Measurements from ENCODE around the gene LZIC. TPM values are rescaled to one million over a fixed set of nuclear protein-coding genes. Genes with fewer than 3 reads are reported as not detected.

Gene LZIC
- total RNA-seq, 2 donors from 2014 or later, result 8.6 to 20.2 TPM

GRCh38 chr1:9900142-9901043 is 42.8 kb downstream of the LZIC start:
- TF ChIP-seq POLR2A (IDR thresholded peaks at IDR 0.05), result peak; percentile 43 to 78 (median 73)
- peak in 4 of 7 experiments; percentile 24 to 46 (median 36) for TF ChIP-seq CTCF (IDR thresholded peaks at IDR 0.05)
- peak; percentile 82 to 93 (median 90) for DNase-seq
- 17 to 23% methylated on average over 16 to 18 of the region's 18 CpGs for WGBS, 2 donors
- intact Hi-C loops (cut with DNase I), result no loop called here
- ATAC-seq, result peak; percentile 95
- Histone ChIP-seq H3K27me3 (no peaks in the 10 kb centered on the region), H3K36me3 (replicated peaks in 1 of 2; ENCODE audit: insufficient read depth in 1 of 2, low read depth in 2 of 2) (no peaks in the 10 kb centered on the region), H3K9me3 (no peaks in the 10 kb centered on the region), H3K4me3 (no peak overlapping the region), H3K27ac (peak overlapping the region; percentile 83 to 92 (median 89)), H3K4me1 (peaks cover 43% of the 10 kb centered on the region)

GRCh38 chr1:9894115-9894514 is 49.1 kb downstream of the LZIC start:
- Histone ChIP-seq H3K27me3 (no peaks in the 10 kb centered on the region), H3K4me3 (no peak overlapping the region), H3K27ac (peak overlapping the region in 1 of 4 donors; percentile 46), H3K36me3 (replicated peaks in 1 of 2; ENCODE audit: insufficient read depth in 1 of 2, low read depth in 2 of 2) (no peaks in the 10 kb centered on the region), H3K9me3 (no peaks in the 10 kb centered on the region), H3K4me1 (peaks cover 25% of the 10 kb centered on the region)
- WGBS, 2 donors, result 90 to 100% methylated on average over 3 of the region's 3 CpGs
- TF ChIP-seq CTCF (IDR thresholded peaks at IDR 0.05) (no peak), POLR2A (IDR thresholded peaks at IDR 0.05) (no peak)
- ATAC-seq, result no peak
- intact Hi-C loops (cut with DNase I), result no loop called here
- DNase-seq, result no peak

GRCh38 chr1:9892563-9893528 is 50.3 kb downstream of the LZIC start:
- Histone ChIP-seq H3K36me3 (replicated peaks in 1 of 2; ENCODE audit: insufficient read depth in 1 of 2, low read depth in 2 of 2) (no peaks in the 10 kb centered on the region), H3K4me1 (peaks cover 25% of the 10 kb centered on the region), H3K27ac (peak overlapping the region in 3 of 4 donors; percentile 31 to 46 (median 39)), H3K27me3 (no peaks in the 10 kb centered on the region), H3K9me3 (no peaks in the 10 kb centered on the region), H3K4me3 (no peak overlapping the region)
- TF ChIP-seq POLR2A (IDR thresholded peaks at IDR 0.05) (no peak), CTCF (IDR thresholded peaks at IDR 0.05) (no peak)
- ATAC-seq (peak; percentile 64), DNase-seq (peak in 3 of 4 donors; percentile 47 to 66 (median 48))
- intact Hi-C loops (cut with DNase I), result no loop called here
- WGBS, 2 donors, result 41% methylated on average over 14 of the region's 14 CpGs

GRCh38 chr1:9891207-9891606 is 52.0 kb downstream of the LZIC start:
- peaks cover 25% of the 10 kb centered on the region for H3K4me1 ChIP-seq
- no peaks in the 10 kb centered on the region for H3K27me3 ChIP-seq
- ATAC-seq, result no peak
- no peaks in the 10 kb centered on the region for H3K9me3 ChIP-seq
- WGBS, 2 donors, result 67 to 89% methylated on average over 5 of the region's 5 CpGs
- no peaks in the 10 kb centered on the region for H3K36me3 ChIP-seq (replicated peaks in 1 of 2; ENCODE audit: insufficient read depth in 1 of 2, low read depth in 2 of 2)
- intact Hi-C loops (cut with DNase I), result no loop called here
- no peak for DNase-seq
- TF ChIP-seq CTCF (IDR thresholded peaks at IDR 0.05), result no peak
- TF ChIP-seq POLR2A (IDR thresholded peaks at IDR 0.05), result no peak
- H3K4me3 ChIP-seq, result no peak overlapping the region
- no peak overlapping the region for H3K27ac ChIP-seq

All from body of pancreas (tissue), 4 donors.